A549 (cell line): ENCODE measurements around the gene SMTN.

ENCODE experiments used
- CBX2 ChIP-seq: fragments of 200-600 bp; sonication (generic); IDR thresholded peaks from 2 replicates; pipeline ENCODE4 v1.6.1; 2016; ENCODE audit warnings: low read depth, mild to moderate bottlenecking, borderline replicate concordance
- CHD4 ChIP-seq: fragments of 200-600 bp; sonication (generic); IDR thresholded peaks from 2 replicates; pipeline ENCODE4 v1.6.1; 2016; ENCODE audit warnings: antibody characterized with exemption, mild to moderate bottlenecking, borderline replicate concordance
- CTCF ChIP-seq: fragments of >200 bp; sonication (Bioruptor Twin); formaldehyde crosslinking; IDR thresholded peaks from 3 replicates; pipeline ENCODE4 v1.5.1; 2016
- HDAC2 ChIP-seq: fragments of 200-600 bp; sonication (generic); IDR thresholded peaks from 2 replicates; pipeline ENCODE4 v1.6.1; 2016
- MAFK ChIP-seq: fragments of 450-650 bp; IDR thresholded peaks from 2 replicates; pipeline ENCODE4 v1.6.1; 2014; ENCODE audit not compliant: partially characterized antibody
- MAX ChIP-seq: IDR thresholded peaks from 2 replicates; pipeline ENCODE4 v1.6.1; 2012
- NR3C1 ChIP-seq: fragments of >200 bp; sonication (Bioruptor Twin); formaldehyde crosslinking; IDR thresholded peaks from 3 replicates; pipeline ENCODE4 v1.6.1; 2017
- PHF8 ChIP-seq: fragments of 200-600 bp; sonication (generic); IDR thresholded peaks from 2 replicates; pipeline ENCODE4 v1.6.1; 2016; ENCODE audit warnings: low read depth, mild to moderate bottlenecking, antibody characterized with exemption, moderate library complexity, borderline replicate concordance
- POLR2A ChIP-seq: IDR thresholded peaks from 2 replicates; pipeline ENCODE4 v1.6.1; 2012; ENCODE audit warnings: mild to moderate bottlenecking, low read length
- REST ChIP-seq: fragments of 200-600 bp; sonication (generic); IDR thresholded peaks from 2 replicates; pipeline ENCODE4 v1.6.1; 2016; ENCODE audit warnings: antibody characterized with exemption, mild to moderate bottlenecking, moderate library complexity
- RFX5 ChIP-seq: fragments of 450-650 bp; IDR thresholded peaks from 2 replicates; pipeline ENCODE4 v1.7.1; 2014; ENCODE audit warnings: antibody characterized with exemption, mild to moderate bottlenecking, moderate library complexity
- USF2 ChIP-seq: fragments of 450-650 bp; IDR thresholded peaks from 2 replicates; pipeline ENCODE4 v1.6.1; 2014; ENCODE audit warnings: antibody characterized with exemption

- TF ChIP-seq USF2 (no peak), NR3C1 (no peak), CTCF (no peak), POLR2A (no peak), HDAC2 (no peak), MAX (no peak), REST (no peak), MAFK (no peak), CHD4 (no peak), RFX5 (no peak), PHF8 (no peak), CBX2 (no peak)
Observed at GRCh38 chr22:31143537-31143936, 62.4 kb downstream of the SMTN start.
